ENCODE data around the gene TMX1. TPM values are rescaled to one million over a fixed set of nuclear protein-coding genes. Genes with fewer than 3 reads are reported as not detected.

Gene TMX1
- total RNA-seq, 1 donor from 2014 or later: 22.0 TPM

DNA sequence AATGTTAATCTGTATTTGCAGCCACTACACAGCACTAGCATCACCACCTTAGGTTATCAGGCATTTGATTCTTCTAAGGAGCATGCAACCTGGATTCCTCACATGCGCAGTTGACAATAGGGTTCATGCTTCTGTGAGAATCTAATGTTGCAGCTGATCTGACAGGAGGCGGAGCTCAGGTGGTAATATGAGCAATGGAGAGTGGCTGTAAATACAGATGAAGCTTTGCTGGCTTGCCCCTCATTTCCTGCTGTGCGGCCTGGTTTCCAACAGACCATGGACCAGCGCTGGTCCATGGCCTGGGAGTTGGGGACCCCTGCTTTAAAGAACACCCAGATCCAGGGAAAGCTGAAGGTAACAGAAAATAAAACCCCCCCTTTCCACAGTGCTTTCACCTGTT lies 51.0 kb downstream of the TMX1 start:
- FAIRE-seq (no peak), DNase-seq (ENCODE audit: low spot score in 2 of 2) (no peak)

DNA sequence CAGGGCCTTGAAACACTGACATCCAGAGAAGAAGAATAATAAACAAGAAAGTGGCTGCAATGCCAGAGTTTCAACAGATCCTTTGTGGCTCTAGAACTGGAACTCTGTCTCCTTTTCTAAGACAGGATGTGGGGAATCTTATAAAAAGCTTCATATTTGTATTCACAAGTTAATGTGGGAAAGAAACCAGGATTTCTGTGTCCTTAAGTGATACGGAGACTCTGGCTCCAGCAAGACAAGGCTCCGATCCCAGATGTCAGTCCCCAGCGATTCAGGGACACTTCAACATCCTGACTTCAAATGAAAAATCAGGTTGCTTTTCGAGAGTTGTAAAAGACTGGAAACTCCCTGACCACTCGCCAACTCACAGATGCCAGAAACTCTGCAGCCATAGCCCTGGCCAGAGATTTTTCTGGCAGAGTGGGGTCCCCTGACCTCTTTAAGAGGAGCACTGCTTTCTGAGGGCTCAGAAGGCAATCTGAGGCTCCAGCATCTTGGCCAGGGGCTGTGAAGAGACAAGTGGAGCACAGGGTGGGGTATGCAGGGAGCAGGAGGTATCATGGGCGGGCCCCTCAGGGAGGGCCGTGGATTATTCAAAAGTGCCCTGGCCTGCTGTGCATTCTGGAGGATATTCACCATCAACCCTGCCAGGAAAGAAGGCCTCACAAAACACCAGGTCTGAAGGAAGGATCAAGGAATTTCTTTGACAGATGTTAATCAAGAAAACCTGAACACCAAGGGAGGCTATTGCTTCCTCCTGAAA lies 53.3 kb downstream of the TMX1 start:
- FAIRE-seq: no peak

DNA sequence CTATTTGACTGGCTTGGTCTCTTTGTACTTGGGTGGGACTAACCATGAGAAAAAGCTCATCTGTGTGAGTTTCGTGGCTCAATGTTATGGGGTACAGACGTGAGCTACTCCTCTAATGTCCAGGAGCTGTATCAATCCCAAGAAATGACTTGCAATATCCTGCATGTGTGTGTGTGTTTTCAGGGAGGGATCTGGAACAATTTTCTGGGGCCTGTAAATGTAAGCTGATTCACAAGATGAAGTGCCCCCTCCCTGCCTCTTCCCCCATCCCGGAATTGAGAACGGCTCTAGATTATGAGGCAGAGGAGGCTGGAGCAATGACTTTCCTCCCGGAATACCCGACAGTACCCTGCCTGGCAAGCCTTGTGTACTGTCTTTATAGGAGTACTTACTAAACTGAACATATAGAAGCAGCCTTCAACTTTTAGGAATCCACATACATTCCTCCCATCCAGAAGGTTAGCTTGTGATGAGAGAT lies 53.9 kb downstream of the TMX1 start:
- no peak for FAIRE-seq

More for the DNA sequence above, 53.3 kb downstream of the TMX1 start:
- no peak for DNase-seq (ENCODE audit: low spot score in 2 of 2)

DNA sequence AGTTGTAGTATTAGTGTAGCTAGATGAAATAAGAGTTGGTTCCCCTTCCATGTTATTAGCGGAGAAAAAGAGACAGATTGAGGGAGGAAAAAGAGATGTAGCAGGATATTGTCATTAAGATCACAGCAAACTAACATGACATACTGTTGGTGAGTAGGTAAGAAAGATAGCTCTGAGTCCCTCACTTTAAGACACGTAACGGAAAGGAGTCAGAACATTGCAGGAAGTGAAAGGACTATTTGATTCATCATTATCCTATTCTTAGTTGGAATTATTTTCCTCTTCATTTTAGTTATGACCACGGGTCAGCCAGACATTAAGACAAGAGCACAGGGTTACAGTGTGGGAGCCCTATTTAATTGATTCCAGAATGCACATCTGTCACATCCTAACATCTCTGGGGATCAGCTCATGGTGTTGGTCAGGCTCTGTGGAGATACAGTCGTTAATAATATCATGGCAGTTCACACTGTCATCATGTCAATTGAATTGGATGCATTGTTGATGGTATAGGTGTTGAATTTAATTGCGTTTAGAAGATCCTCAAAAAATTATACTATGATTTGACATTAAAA lies 55.0 kb downstream of the TMX1 start:
- DNase-seq (ENCODE audit: low spot score in 2 of 2) (no peak), FAIRE-seq (no peak)

More for the DNA sequence above, 53.9 kb downstream of the TMX1 start:
- DNase-seq (ENCODE audit: low spot score in 2 of 2): no peak

DNA sequence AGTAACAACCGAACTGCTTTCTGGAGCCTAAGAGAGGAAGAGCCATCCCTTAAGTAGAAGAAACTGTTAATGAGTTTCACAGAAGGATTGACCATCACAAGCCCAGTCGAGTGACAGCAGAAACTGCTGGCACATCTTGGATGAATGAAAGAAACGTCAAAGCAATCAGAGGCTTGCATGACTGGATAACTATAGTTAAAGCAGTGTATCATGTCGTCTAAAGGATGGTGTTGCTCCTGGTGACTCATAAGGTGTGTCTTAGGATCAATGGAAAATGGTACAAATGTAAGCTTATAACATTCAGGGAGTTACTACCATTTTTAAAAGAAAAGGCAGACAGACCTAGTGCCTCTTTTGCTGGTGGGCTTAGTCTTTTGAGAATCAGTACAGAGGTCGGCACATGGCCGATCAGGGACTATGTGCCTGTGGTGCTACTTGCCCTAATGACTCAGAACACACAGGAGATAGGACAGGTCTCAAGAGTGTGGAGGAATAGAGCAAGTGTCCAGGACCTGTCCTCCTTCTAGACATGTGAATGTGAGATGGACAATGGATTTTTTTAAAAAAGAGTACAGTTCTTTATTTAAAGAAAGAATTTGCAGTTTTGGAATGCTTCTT lies 55.7 kb downstream of the TMX1 start:
- DNase-seq (ENCODE audit: low spot score in 2 of 2) (no peak), FAIRE-seq (no peak)

DNA sequence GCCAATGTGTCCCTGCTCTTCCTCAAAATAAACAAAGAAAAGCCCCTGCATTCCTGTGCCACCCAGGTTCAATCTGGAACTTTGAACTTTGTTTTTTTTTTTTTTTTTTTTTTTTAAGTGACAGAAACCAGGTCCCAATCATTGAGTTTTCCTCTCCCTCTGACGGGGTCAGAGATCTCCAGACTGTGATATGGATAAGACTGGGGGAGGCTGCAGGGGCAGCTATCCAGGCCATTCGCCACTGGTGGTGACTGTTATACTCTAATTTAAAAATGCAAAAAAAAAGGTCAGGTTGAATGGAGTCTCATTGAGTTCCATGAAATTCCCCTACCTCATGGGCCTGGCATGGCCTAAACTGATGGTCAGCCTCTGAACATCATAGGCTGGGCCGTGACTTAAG lies 57.0 kb downstream of the TMX1 start:
- FAIRE-seq: no peak

DNA sequence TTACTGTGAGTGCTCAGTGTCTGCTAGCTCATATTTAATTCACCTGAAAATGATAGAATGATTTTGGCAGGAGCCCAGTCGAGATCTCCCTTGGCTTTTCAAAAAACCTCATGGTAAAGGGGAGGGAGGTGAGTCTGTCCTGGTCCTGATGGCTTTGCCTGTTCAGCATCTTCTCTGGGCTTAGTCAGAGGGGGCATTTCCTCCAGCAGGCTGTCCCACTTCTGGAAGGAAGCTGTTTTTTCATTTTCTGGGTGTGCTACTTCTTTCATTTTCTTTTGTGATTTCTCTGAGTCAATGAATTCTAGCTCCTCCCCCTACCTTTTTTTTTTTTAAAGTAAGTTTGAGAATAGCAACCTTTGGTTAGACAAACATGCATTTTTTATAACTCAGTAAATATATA lies 58.8 kb downstream of the TMX1 start:
- DNase-seq (ENCODE audit: low spot score in 2 of 2) (no peak), FAIRE-seq (no peak)

More for the DNA sequence above, 57.0 kb downstream of the TMX1 start:
- no peak for DNase-seq (ENCODE audit: low spot score in 2 of 2)

DNA sequence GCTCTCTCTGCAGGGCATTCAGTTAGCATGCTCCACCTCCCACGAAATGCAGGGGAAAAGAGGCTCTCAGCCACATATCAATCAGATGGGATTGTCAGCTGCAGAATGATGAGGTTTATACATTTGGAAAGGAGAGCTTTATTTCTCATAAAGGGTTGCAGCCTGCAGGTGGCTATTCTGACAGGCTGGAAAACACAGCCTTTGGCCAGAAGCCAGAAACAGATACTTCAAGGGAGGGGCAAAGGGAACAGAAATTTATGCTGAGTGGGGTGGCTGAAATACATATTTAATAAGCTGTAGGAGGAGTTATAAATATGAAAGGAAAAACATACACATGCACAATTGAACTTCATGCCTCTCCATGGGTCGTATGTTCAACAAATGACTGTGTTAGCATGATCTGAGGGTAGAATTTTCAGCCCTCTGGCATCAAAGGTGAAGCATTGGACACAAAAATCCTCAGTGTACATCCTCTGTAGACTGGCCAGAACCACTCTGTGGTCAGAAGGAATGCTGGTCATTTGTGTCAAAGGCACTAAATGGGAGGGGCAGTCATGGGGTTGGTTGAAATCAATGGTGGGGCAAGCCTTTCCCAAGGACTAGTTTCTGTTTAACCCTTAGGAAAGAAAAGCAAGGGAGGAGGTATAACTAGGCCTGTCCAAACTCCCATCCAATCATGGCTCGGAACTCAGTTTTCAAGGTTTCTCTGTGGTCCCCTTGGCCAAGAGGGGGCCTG lies 62.4 kb downstream of the TMX1 start:
- DNase-seq (ENCODE audit: low spot score in 2 of 2) (no peak), FAIRE-seq (no peak)

DNA sequence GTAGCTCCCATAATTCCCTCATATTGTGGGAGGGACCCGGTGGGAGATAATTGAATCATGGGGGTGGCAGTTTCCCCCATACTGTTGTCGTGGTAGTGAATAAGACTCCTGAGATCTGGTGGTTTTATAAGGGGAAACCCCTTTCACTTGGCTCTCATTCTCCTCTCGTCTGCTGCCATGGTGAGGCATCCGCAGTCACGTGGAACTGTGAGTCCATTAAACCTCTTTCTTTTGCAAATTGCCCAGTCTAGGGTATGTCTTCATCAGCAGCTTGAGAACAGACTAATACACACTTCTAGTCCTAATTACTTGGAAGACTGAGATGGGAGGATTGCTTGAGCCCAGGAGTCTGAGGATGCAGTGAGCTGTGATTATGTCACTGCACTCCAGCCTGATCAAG lies 64.4 kb downstream of the TMX1 start:
- no peak for DNase-seq (ENCODE audit: low spot score in 2 of 2)
- FAIRE-seq: no peak

DNA sequence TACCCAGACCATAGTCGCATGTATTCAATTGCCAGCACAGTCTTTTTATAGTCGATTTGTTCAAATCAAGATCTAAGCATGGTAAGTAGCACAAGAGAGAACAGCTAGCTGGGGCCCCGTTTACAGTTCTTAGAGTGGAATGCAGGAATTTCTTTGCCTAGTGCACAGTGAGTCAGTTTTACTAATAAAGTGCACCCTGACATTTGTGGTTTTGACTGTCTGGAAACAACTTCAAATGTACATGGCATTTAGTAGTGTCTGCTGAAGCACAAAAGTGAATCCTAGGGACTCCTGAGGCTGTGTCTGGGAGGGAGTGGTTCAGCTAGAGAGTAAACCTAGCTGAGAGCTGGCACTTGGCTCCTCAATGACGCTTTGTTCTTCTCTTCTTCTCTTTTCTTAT lies 64.9 kb downstream of the TMX1 start:
- no peak for DNase-seq (ENCODE audit: low spot score in 2 of 2)
- FAIRE-seq: no peak

DNA sequence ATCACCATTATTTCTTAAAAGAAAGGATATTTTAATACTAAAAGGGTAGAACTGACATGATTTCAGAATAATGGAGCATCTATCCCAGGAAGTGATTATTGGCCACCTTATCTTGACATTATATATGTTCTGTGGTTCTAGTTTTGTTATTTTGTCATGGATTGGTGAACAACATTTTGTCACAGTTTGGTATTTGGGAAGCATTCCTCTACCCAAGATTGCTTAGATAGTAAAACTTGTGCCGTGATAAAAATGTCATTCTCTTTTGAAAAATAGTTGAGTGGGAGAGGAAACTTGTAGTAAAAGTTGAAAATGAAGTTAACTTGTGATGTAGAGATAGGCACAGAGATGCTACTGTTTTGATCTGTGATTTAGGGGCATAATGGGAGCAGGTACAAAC lies 65.7 kb downstream of the TMX1 start:
- FAIRE-seq (no peak), DNase-seq (ENCODE audit: low spot score in 2 of 2) (no peak)

Small RNAs within 50 kb of the gene (small RNA-seq; reads per million reads assigned to genes)
- gene RF00019 (not detected), gene RF00156 (not detected)

Other genes with a start within 250 kb of the TMX1 start
- 28.5 TPM for gene TRIM9, start 145.1 kb upstream of the TMX1 start, total RNA-seq

Data from frontal cortex (tissue), 4 donors.